HG03439 (cell line): ENCODE results near the gene P4HA1.

Source experiments
- ATAC-seq: cut with Tn5 transposase; IDR thresholded peaks from one replicate; pipeline ENCODE4 v1.9.1; 2021; ENCODE audit warnings: mild to moderate bottlenecking, moderate library complexity; ENCODE audit not compliant: unreplicated experiment

Gene P4HA1

GRCh38 chr10:72981028-72981881 lies 115.4 kb downstream of the P4HA1 start:
- ATAC-seq = no peak

- no peak for ATAC-seq
These were observed 116.3 kb downstream of the P4HA1 start for GRCh38 chr10:72980348-72980747.

GRCh38 chr10:72979709-72980108 lies 117.0 kb downstream of the P4HA1 start:
- no peak for ATAC-seq

GRCh38 chr10:72976886-72977285 lies 119.8 kb downstream of the P4HA1 start:
- no peak for ATAC-seq
